ENCODE measurements around the gene MCRIP1. TPM values are rescaled to one million over a fixed set of nuclear protein-coding genes. Genes with fewer than 3 reads are reported as not detected.

The MCRIP1 gene
- polyA plus RNA-seq, 1 donor (not counting 4 experiments of a cell fraction or from before 2014, with no cell fraction given): 17.7 TPM

- DNase-seq (ENCODE audit: low read depth, low spot score) (peak; percentile 77), FAIRE-seq (peak; percentile 91)
- Histone ChIP-seq H3K27ac (ENCODE audit: control insufficient read depth, insufficient read depth, low read length) (peak overlapping the region; percentile 64), H3K4me1 (ENCODE audit: control insufficient read depth, extremely low read depth, insufficient read depth, low read length) (peaks cover 47% of the 10 kb centered on the region), H3K9ac (ENCODE audit: control insufficient read depth, extremely low read depth, insufficient read depth, low read length) (peak overlapping the region; percentile 42), H3K4me3 (ENCODE audit: control insufficient read depth in 2 of 3, extremely low read depth in 1 of 3, insufficient read depth in 2 of 3, low read depth in 1 of 3, low read length in 3 of 3) (peak overlapping the region in 2 of 3 experiments; percentile 7 to 20), H4K20me1 (ENCODE audit: control insufficient read depth, extremely low read depth, insufficient read depth, low read length) (peaks cover 26% of the 10 kb centered on the region), H3K36me3 (ENCODE audit: control insufficient read depth in 2 of 2, extremely low read depth in 1 of 2, insufficient read depth in 2 of 2, low read length in 2 of 2) (peaks cover 48 to 60% of the 10 kb centered on the region in 2 experiments), H3K4me2 (ENCODE audit: control insufficient read depth, extremely low read depth, insufficient read depth, low read depth, low read length) (peak overlapping the region; percentile 49), H3K9me3 (ENCODE audit: control insufficient read depth, low read depth, low read length) (no peaks in the 10 kb centered on the region), H3K27me3 (ENCODE audit: control insufficient read depth, extremely low read depth, insufficient read depth, low read length) (no peaks in the 10 kb centered on the region), H3K79me2 (ENCODE audit: control insufficient read depth, insufficient read depth, low read length) (peaks cover 83% of the 10 kb centered on the region), H3K9me1 (ENCODE audit: control insufficient read depth, extremely low read depth, insufficient read depth, low read length) (no peaks in the 10 kb centered on the region), H2AFZ (ENCODE audit: control insufficient read depth, low read length) (no peak overlapping the region)
- TF ChIP-seq, protein P1, sequence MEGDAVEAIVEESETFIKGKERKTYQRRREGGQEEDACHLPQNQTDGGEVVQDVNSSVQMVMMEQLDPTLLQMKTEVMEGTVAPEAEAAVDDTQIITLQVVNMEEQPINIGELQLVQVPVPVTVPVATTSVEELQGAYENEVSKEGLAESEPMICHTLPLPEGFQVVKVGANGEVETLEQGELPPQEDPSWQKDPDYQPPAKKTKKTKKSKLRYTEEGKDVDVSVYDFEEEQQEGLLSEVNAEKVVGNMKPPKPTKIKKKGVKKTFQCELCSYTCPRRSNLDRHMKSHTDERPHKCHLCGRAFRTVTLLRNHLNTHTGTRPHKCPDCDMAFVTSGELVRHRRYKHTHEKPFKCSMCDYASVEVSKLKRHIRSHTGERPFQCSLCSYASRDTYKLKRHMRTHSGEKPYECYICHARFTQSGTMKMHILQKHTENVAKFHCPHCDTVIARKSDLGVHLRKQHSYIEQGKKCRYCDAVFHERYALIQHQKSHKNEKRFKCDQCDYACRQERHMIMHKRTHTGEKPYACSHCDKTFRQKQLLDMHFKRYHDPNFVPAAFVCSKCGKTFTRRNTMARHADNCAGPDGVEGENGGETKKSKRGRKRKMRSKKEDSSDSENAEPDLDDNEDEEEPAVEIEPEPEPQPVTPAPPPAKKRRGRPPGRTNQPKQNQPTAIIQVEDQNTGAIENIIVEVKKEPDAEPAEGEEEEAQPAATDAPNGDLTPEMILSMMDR (optimal IDR thresholded peaks at IDR 0.05 in 1 of 3, IDR thresholded peaks at IDR 0.05 in 1 of 3, conservative IDR thresholded peaks at IDR 0.05 in 1 of 3; ENCODE audit: extremely low read depth in 1 of 3, insufficient read depth in 2 of 3, low read length in 3 of 3): peak; percentile 71 to 76 (median 75)
- TF ChIP-seq EZH2 (IDR thresholded peaks at IDR 0.05; ENCODE audit: low read length): no peak
- dilution Hi-C loops (cut with MboI; ENCODE audit: extremely low pct_ligation_motif_present, low sequenced_read_pairs): no loop called here
These were observed 22.1 kb upstream of the MCRIP1 start for GRCh38 chr17:81854974-81855774.

DNA sequence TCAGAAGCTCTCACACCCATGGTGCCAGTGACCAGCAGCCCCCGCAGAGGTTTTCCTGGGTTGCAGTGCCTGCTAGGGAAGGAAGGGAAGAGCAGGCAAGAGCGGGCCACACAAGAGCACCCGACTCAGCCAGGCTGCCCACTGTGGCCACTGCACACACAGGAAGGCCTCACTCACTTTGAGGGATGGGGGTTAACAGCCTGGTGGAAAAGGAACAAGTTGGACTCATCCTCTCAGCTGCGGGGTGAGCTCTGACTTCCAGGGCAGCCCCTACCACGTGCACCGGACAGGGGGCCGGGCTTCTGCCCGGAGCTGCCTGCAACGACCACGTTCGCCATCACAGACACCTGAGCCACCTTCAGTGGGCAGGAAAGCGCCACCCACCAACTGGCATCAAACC, 19.1 kb upstream of the MCRIP1 start:
- TF ChIP-seq, protein P1 (optimal IDR thresholded peaks at IDR 0.05 in 1 of 3, IDR thresholded peaks at IDR 0.05 in 1 of 3, conservative IDR thresholded peaks at IDR 0.05 in 1 of 3; ENCODE audit: extremely low read depth in 1 of 3, insufficient read depth in 2 of 3, low read length in 3 of 3): no peak
- no peak for TF ChIP-seq EZH2 (IDR thresholded peaks at IDR 0.05; ENCODE audit: low read length)
- peaks cover 19% of the 10 kb centered on the region for H4K20me1 ChIP-seq (ENCODE audit: control insufficient read depth, extremely low read depth, insufficient read depth, low read length)

More for the DNA sequence above, 19.1 kb upstream of the MCRIP1 start:
- H3K79me2 ChIP-seq (ENCODE audit: control insufficient read depth, insufficient read depth, low read length): peaks cover 54% of the 10 kb centered on the region
- H3K4me3 ChIP-seq (ENCODE audit: control insufficient read depth in 2 of 3, extremely low read depth in 1 of 3, insufficient read depth in 2 of 3, low read depth in 1 of 3, low read length in 3 of 3): no peak overlapping the region
- peaks cover 35 to 51% of the 10 kb centered on the region in 2 experiments for H3K36me3 ChIP-seq (ENCODE audit: control insufficient read depth in 2 of 2, extremely low read depth in 1 of 2, insufficient read depth in 2 of 2, low read length in 2 of 2)
- H3K27me3 ChIP-seq (ENCODE audit: control insufficient read depth, extremely low read depth, insufficient read depth, low read length): no peaks in the 10 kb centered on the region
- H3K9me1 ChIP-seq (ENCODE audit: control insufficient read depth, extremely low read depth, insufficient read depth, low read length): no peaks in the 10 kb centered on the region
- H2AFZ ChIP-seq (ENCODE audit: control insufficient read depth, low read length): no peak overlapping the region
- H3K9me3 ChIP-seq (ENCODE audit: control insufficient read depth, low read depth, low read length): no peaks in the 10 kb centered on the region
- dilution Hi-C loops (cut with MboI; ENCODE audit: extremely low pct_ligation_motif_present, low sequenced_read_pairs): no loop called here
- H3K4me2 ChIP-seq (ENCODE audit: control insufficient read depth, extremely low read depth, insufficient read depth, low read depth, low read length): no peak overlapping the region
- no peak overlapping the region for H3K9ac ChIP-seq (ENCODE audit: control insufficient read depth, extremely low read depth, insufficient read depth, low read length)
- no peak overlapping the region for H3K27ac ChIP-seq (ENCODE audit: control insufficient read depth, insufficient read depth, low read length)
- DNase-seq (ENCODE audit: low read depth, low spot score) (no peak), FAIRE-seq (no peak)
- H3K4me1 ChIP-seq (ENCODE audit: control insufficient read depth, extremely low read depth, insufficient read depth, low read length): peaks cover 25% of the 10 kb centered on the region
